WERI-Rb-1 (cell line): ENCODE measurements around the gene RFXANK.

Experiments
- DNase-seq: peaks from one replicate; pipeline ENCODE4 v3.0.0-alpha.2; 2020
- H3K27ac ChIP-seq: fragments of 250-450 bp; sonication (Bioruptor Pico); 2 replicates; pipeline ENCODE4 v1.5.1; 2020; ENCODE audit warnings: mild to moderate bottlenecking, moderate library complexity
- H3K27me3 ChIP-seq: fragments of 250-450 bp; sonication (Bioruptor Pico); 2 replicates; pipeline ENCODE4 v1.5.1; 2021; ENCODE audit warnings: mild to moderate bottlenecking, low read depth, moderate library complexity; ENCODE audit not compliant: insufficient read depth, severe bottlenecking
- H3K36me3 ChIP-seq: fragments of 250-450 bp; sonication (Bioruptor Pico); 2 replicates; pipeline ENCODE4 v1.5.1; 2020; ENCODE audit warnings: mild to moderate bottlenecking, moderate library complexity
- H3K4me3 ChIP-seq: 2 replicates; pipeline ENCODE4 v1.5.1; 2011; ENCODE audit warnings: low read depth, mild to moderate bottlenecking, control low read depth, low read length
- H3K9me3 ChIP-seq: fragments of 250-450 bp; sonication (Bioruptor Pico); 2 replicates; pipeline ENCODE4 v1.5.1; 2021; ENCODE audit warnings: mild to moderate bottlenecking, moderate library complexity; ENCODE audit not compliant: severe bottlenecking
- TF ChIP-seq, protein P1 (sequence below): IDR thresholded peaks from 2 replicates; pipeline ENCODE4 v1.5.1; 2011; ENCODE audit warnings: low read depth, mild to moderate bottlenecking, control low read depth, inconsistent platforms, low read length

RFXANK gene

DNA sequence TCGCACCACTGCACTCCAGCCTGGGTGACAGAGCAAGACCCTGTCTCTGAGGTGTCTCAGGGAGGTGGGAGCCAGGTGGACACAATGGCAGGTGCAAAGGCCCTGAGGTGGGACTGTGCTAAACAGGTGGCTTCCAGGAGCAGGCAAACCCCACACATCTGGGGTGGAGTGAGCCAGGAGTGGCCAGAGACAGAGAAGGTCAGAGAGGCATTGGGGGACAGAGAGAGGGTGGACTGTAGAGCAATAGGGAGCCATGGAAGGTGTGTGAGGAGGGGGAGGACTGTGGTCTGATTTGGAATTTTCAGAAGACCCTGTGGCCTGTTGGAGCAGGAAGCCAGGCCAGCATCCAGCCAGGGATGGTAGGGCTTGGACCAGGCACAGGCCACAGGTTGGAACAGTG is 26.7 kb upstream of the RFXANK start:
- H3K9me3 ChIP-seq: peaks cover 3% of the 10 kb centered on the region
- TF ChIP-seq, protein P1, sequence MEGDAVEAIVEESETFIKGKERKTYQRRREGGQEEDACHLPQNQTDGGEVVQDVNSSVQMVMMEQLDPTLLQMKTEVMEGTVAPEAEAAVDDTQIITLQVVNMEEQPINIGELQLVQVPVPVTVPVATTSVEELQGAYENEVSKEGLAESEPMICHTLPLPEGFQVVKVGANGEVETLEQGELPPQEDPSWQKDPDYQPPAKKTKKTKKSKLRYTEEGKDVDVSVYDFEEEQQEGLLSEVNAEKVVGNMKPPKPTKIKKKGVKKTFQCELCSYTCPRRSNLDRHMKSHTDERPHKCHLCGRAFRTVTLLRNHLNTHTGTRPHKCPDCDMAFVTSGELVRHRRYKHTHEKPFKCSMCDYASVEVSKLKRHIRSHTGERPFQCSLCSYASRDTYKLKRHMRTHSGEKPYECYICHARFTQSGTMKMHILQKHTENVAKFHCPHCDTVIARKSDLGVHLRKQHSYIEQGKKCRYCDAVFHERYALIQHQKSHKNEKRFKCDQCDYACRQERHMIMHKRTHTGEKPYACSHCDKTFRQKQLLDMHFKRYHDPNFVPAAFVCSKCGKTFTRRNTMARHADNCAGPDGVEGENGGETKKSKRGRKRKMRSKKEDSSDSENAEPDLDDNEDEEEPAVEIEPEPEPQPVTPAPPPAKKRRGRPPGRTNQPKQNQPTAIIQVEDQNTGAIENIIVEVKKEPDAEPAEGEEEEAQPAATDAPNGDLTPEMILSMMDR: no peak

DNA sequence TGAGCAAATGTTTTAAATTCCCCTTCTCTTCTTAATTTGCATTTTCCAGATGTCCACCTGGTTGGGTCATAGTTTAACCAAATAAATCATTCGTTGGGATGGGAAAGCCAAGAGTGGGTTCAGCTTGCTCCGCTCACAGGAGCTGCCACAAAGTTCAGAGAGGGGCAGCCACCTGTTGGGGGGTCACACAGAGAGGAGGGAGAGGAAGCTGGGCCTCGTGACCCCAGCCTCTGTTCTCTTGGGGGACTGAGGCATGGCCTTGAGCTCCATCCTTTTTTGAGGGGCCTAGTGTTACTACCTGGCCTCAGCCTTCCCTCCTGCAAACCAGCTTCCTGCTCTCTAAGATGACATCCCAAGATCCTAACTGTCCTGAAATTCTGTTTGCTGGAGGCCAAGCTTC is 24.4 kb upstream of the RFXANK start:
- TF ChIP-seq, protein P1: no peak
- Histone ChIP-seq H3K36me3 (no peaks in the 10 kb centered on the region), H3K4me3 (no peak overlapping the region), H3K9me3 (no peaks in the 10 kb centered on the region), H3K27me3 (no peaks in the 10 kb centered on the region), H3K27ac (no peak overlapping the region)
- no peak for DNase-seq

More for the DNA sequence above, 26.7 kb upstream of the RFXANK start:
- Histone ChIP-seq H3K27me3 (no peaks in the 10 kb centered on the region), H3K4me3 (no peak overlapping the region), H3K36me3 (no peaks in the 10 kb centered on the region), H3K27ac (no peak overlapping the region)
- no peak for DNase-seq

DNA sequence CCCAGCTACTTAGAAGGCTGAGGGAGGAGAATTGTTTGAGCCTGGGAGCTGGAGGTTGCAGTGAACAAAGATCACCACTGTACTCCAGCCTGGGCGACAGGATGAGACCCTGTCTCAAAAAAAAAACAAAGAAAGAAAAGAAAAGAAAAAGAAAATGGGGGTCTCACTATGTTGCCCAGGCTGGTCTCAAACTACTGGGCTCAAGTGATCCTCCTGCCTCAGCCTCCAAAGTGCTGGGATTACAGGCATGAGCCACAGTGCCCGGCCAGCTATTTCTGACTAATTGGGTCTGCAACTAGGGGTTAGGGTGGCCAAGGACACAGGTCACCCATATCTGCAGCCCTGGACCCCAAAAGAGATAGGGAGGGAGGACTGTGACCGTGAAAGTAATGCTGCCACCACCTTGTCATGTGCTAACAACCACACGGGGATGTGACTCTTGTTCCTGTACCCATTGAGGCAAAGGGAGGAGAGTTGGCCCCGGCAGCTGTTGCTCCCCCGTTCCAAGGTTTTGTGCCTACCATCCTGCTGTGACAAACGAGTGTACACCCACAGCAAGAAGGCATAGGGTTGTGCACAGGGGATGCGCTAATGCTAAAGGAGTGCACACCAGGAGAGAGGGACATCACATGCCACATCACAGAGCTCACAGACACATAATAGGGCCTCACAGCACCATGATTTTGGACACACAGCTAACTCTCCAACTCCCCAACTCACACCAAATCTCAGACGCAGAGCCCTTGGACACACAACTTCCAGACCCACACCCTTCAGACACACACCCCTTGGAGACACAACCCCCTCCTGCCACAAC is 22.6 kb upstream of the RFXANK start:
- TF ChIP-seq, protein P1: no peak
- no peaks in the 10 kb centered on the region for H3K36me3 ChIP-seq
- no peak overlapping the region for H3K27ac ChIP-seq
- no peaks in the 10 kb centered on the region for H3K9me3 ChIP-seq
- H3K27me3 ChIP-seq: no peaks in the 10 kb centered on the region
- H3K4me3 ChIP-seq: peak overlapping the region; percentile 23
- no peak for DNase-seq

DNA sequence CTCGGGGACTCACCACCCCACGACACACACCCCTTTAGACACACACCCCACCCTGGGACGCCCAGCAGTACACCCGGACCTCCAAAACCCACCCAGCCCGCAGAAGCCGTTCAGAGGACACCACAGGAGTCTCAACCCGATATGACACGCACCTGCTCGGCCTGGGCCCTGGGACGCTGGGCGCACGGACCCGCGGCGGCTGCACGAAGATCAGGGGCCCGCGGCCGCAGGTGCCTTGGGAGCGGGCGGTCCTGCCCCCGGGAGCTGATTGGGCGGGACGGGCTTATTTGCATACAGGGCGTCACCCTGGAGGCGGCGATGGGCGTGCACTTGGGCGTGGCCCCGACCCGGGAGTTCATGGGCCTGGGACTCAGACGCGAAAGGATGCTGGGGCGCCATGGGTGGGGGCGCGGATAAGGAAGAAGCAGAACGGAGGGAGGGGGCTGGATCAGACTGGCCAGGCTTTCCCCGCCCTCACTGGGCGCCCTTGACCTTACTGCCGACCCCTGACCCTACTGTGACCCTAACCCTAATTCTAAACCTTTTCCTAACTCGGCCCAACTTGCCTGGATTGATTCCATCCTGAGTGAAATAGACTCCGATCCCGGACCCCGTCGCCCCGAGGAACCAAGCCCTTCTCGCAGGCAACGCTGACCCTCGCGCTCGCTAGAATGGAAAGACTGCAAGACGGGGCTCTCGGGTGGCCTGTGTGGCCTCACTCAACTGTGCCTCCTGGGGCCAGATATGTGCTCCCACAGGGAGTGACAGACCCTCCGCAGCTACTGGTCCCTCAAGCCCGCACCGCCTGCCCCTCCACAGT is 21.8 kb upstream of the RFXANK start, which contains the start of gene MEF2B:
Gene MEF2B (minus strand): TSS at position 211 of the 820 bp plus-strand sequence. CDS start 19,528 bp downstream, outside the sequence.
- H3K27me3 ChIP-seq: no peaks in the 10 kb centered on the region
- TF ChIP-seq, protein P1: no peak
- DNase-seq: peak; percentile 89
- H3K27ac ChIP-seq: no peak within 1 kb of the TSS
- no peaks in the 10 kb centered on the region for H3K36me3 ChIP-seq
- H3K4me3 ChIP-seq: peak within 1 kb of the TSS; percentile 23
- H3K9me3 ChIP-seq: no peaks in the 10 kb centered on the region

DNA sequence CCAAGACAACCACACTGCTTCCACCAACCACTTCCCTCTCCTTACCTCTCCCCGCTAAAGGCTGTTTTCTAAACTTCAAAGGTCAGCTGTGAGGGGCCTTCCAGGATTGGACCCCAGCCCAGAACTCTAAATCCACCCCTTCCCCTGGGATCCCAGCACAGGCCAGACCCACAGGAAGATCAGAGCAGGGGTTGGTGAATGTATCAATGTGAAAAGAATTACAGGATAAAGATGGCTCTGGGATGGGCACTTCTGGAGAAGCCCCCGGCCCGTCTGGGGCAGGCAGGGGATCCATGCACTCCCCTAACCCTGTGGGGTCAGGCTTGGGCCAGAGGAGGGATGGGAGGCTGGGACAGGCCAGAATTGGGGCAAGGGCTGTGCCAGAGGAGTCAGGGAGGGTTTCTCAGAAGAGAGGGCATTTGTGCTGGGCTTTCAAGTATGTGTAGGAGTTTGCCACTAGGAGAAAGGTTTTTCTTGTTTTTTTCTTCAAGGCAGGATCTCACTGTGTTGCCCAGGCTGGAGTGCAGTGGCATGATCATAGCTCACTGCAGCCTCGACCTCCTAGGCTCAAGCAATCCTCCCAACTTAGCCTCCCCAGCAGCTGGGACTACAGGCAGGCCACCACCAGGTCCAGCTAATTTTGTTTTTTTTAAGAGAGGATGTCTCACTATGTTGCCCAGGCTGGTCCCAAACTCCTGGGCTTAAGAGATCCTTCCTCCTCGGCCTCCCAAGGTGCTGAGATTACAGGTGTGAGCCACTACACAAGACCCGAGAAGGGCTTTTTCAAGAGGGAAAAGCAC is 21.0 kb upstream of the RFXANK start:
- no peaks in the 10 kb centered on the region for H3K36me3 ChIP-seq
- TF ChIP-seq, protein P1: no peak
- no peak overlapping the region for H3K27ac ChIP-seq
- H3K4me3 ChIP-seq: no peak overlapping the region
- no peaks in the 10 kb centered on the region for H3K9me3 ChIP-seq
- no peak for DNase-seq
- no peaks in the 10 kb centered on the region for H3K27me3 ChIP-seq
